ENCODE measurements around the gene PACS2. TPM values are rescaled to one million over a fixed set of nuclear protein-coding genes. Genes with fewer than 3 reads are reported as not detected.
"Not testable (repeated sequence)": the region's sequence is repeated elsewhere in the genome, so short reads cannot be mapped to it uniquely, and the experiment has no call there.

Gene PACS2
- total RNA-seq, 2 donors from 2014 or later = 55.0 to 59.7 TPM

DNA sequence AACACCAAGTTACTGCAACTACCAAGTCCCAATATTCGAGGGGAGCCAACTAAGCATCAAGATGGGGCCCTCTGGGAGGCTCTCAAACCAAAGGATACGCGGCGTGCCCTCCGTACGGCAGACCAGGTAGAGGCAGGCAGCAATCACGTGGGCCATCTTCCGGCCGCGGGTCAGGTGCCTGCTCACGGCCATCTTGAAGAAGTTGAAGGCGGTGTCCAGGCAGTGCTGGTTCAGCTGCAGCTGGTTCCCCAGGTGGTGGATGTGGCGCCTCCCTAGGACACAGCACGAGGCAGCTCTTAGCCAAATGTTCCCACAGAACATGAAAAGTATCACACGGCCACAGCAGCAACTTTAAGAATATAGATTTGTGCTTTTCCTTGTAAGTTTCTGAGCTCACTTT lies 41.9 kb upstream of the PACS2 start:
- Histone ChIP-seq H3K4me1 (peaks cover 0 to 10% of the 10 kb centered on the region in 2 donors), H3K9me3 (no peaks in the 10 kb centered on the region), H3K4me3 (no peak overlapping the region), H3K36me3 (no peaks in the 10 kb centered on the region), H3K27ac (no peak overlapping the region), H3K27me3 (no peaks in the 10 kb centered on the region)
- TF ChIP-seq, protein P1, sequence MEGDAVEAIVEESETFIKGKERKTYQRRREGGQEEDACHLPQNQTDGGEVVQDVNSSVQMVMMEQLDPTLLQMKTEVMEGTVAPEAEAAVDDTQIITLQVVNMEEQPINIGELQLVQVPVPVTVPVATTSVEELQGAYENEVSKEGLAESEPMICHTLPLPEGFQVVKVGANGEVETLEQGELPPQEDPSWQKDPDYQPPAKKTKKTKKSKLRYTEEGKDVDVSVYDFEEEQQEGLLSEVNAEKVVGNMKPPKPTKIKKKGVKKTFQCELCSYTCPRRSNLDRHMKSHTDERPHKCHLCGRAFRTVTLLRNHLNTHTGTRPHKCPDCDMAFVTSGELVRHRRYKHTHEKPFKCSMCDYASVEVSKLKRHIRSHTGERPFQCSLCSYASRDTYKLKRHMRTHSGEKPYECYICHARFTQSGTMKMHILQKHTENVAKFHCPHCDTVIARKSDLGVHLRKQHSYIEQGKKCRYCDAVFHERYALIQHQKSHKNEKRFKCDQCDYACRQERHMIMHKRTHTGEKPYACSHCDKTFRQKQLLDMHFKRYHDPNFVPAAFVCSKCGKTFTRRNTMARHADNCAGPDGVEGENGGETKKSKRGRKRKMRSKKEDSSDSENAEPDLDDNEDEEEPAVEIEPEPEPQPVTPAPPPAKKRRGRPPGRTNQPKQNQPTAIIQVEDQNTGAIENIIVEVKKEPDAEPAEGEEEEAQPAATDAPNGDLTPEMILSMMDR (IDR thresholded peaks at IDR 0.05) = no peak
- no peak for DNase-seq (ENCODE audit: low spot score)

DNA sequence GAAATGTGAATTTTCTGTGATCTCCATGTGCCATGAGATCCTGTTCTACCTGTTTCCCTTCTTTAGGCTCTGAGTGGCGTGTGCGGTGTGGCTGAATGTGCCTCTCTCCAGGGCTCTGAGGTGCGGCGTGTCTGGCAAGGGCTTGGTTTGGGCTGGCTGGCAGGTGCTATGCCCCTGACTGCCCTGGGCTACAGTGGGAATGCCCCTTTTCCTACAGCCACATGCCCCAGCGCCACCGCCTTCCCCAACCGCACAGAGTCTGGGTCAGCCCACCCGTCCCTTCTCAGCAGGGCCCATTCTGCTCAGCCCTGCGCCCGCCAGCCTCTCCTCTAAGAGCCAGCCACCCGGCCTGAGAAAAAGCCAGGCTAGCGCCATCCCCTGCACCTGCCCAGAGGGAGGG lies 41.5 kb upstream of the PACS2 start:
- Histone ChIP-seq H3K9me3 (no peaks in the 10 kb centered on the region), H3K4me1 (peaks cover 0 to 10% of the 10 kb centered on the region in 2 donors), H3K27me3 (no peaks in the 10 kb centered on the region), H3K4me3 (no peak overlapping the region), H3K27ac (no peak overlapping the region), H3K36me3 (no peaks in the 10 kb centered on the region)
- TF ChIP-seq, protein P1 (IDR thresholded peaks at IDR 0.05) = no peak
- no peak for DNase-seq (ENCODE audit: low spot score)

DNA sequence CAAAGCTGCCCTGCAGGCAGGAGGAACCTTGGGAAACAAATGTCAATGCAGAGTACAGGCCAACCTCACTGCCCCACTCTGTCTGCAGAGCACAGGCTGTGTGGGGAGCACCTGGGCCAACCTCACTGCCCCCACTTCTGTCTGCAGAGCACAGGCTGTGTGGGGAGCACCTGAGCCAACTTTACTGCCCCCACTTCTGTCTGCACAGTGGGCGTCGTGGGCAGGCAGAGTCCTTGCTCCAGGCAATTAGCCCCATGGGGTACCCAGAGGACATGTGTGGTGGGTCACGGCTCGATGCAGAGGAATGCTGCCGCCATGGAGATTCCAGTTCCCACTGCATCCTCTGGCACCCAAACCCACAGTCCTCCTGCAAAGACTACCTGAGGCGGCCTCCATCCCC lies 39.9 kb upstream of the PACS2 start:
- no peaks in the 10 kb centered on the region for H3K9me3 ChIP-seq
- DNase-seq (ENCODE audit: low spot score) = no peak
- TF ChIP-seq, protein P1 (IDR thresholded peaks at IDR 0.05) = no peak

DNA sequence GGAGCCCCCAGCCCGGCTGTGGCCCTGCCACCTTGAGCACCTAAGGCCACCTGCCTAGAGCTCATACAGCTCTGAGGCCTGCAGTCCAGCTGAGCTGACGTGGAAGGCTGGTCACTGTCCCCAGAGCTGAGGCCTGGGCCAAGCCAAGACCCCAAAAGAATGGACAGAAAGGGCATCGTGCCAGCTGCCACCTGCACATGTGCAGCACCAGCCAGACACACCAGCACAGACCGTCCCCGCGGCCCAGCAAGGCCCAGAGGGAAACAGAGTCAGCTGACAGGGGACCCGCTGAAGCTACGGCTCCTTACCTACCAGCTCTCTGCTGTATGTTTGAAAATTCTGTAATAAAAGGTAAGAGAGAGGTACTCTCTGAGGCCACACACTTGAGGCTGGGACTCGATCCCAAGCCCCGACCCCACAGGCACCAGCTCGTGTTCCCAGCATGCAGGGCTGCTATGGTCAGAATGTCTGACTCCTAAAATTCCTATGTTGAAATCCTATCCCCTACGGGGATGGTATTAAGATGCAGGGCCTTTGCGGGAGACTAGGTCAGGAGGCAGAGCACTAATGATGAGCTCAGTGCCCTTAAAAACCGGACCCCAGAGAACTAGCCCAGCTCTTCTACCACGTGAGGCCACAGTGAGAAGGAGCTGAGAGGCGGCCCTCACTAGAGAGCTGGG lies 39.1 kb upstream of the PACS2 start:
- no peaks in the 10 kb centered on the region for H3K9me3 ChIP-seq
- no peaks in the 10 kb centered on the region for H3K27me3 ChIP-seq

More for the DNA sequence above, 39.9 kb upstream of the PACS2 start:
- Histone ChIP-seq H3K27me3 (no peaks in the 10 kb centered on the region), H3K4me1 (peaks cover 0 to 10% of the 10 kb centered on the region in 2 donors), H3K36me3 (no peaks in the 10 kb centered on the region), H3K4me3 (no peak overlapping the region), H3K27ac (no peak overlapping the region)

DNA sequence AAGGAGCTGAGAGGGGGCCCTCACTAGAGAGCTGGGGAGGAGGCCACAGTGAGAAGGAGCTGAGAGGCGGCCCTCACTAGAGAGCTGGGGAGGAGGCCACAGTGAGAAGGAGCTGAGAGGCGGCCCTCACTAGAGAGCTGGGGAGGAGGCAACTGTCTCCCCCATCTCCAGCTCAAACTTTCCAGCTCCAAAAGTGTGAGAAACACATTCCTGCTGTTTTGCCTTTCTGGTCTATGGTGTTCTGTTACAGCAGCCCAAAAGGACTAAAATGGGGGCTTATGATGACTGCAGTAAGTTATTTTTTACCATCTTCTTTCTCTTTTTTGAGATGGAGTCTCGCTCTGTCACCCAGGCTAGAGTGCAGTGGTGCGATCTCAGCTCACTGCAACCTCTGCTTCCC lies 37.1 kb upstream of the PACS2 start:
- peaks cover 0 to 20% of the 10 kb centered on the region in 2 donors for H3K4me1 ChIP-seq
- H3K4me3 ChIP-seq; H3K36me3 ChIP-seq; H3K9me3 ChIP-seq; H3K27ac ChIP-seq; H3K27me3 ChIP-seq; DNase-seq (ENCODE audit: low spot score): not testable (repeated sequence)

More for the DNA sequence above, 39.1 kb upstream of the PACS2 start:
- DNase-seq (ENCODE audit: low spot score) = no peak
- H3K27ac ChIP-seq = no peak overlapping the region
- no peak overlapping the region for H3K4me3 ChIP-seq
- no peaks in the 10 kb centered on the region for H3K36me3 ChIP-seq
- peaks cover 0 to 10% of the 10 kb centered on the region in 2 donors for H3K4me1 ChIP-seq
- TF ChIP-seq, protein P1 (IDR thresholded peaks at IDR 0.05) = no peak

DNA sequence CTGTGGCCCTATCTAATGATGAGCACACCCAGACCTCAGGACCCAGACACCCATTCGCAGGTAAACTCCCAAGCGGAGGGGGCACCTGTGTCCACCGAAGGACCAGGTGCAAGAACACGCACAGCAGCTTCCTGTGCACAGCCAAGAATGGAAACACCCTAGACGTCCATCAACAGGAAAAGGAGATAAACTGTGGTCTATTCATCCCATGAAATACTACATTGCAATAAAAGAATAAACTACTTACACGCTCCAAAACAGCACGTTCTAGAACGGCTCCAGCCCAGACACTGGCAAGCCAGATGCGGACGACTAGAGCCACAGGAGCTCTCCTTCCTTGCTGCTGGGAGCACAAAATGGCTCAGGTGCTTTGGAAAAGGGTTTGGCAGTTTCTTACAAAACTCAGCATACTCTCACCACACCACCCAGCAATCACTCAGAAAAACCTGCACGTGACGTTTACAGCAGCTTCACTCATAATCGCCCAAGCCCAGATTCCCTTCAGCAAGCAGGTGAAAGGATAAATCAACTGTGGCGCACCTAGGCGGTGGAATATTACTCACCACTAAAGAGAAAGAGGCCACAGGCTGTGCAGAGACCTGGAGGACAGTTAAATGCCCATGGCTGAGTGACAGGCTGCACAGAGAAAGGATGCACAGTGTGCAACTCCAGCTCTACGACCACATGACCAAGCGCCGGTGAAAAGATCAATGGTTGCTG lies 34.7 kb upstream of the PACS2 start:
- Histone ChIP-seq H3K27me3 (no peaks in the 10 kb centered on the region), H3K36me3 (no peaks in the 10 kb centered on the region), H3K9me3 (no peaks in the 10 kb centered on the region), H3K4me3 (no peak overlapping the region), H3K4me1 (peaks cover 0 to 31% of the 10 kb centered on the region in 2 donors), H3K27ac (no peak overlapping the region)
- DNase-seq (ENCODE audit: low spot score) = no peak
- TF ChIP-seq, protein P1 (IDR thresholded peaks at IDR 0.05) = no peak
